Gastroesophageal sphincter (tissue), 3 donors: ENCODE data around the gene ZNF692.

Experiments
- CTCF ChIP-seq, 4 experiments: fragments of 200-600 bp in 2 of 4; fragments of 450-650 bp in 2 of 4; sonication (generic) in 1 of 4; IDR thresholded peaks; one replicate each; pipeline ENCODE4 v1.5.1; 2017 to 2019; ENCODE audit warnings: antibody characterized with exemption in 4 of 4, mild to moderate bottlenecking in 2 of 4, moderate library complexity in 2 of 4
- EP300 ChIP-seq: sonication (generic); formaldehyde crosslinking; IDR thresholded peaks from one replicate; pipeline ENCODE4 v1.6.1; 2017; ENCODE audit warnings: antibody characterized with exemption, mild to moderate bottlenecking
- POLR2A ChIP-seq, 2 donors: fragments of 450-650 bp; IDR thresholded peaks; one replicate each; pipeline ENCODE4 v1.6.1; 2017; ENCODE audit warnings: antibody characterized with exemption in 2 of 2, mild to moderate bottlenecking in 2 of 2, moderate library complexity in 1 of 2
- POLR2AphosphoS5 ChIP-seq: sonication (generic); formaldehyde crosslinking; IDR thresholded peaks from one replicate; pipeline ENCODE4 v1.6.1; 2017; ENCODE audit warnings: antibody characterized with exemption

GRCh38 chr1:248825136-248825535 lies 33.7 kb downstream of the ZNF692 start:
- TF ChIP-seq POLR2AphosphoS5 (no peak), EP300 (no peak), CTCF (IDR thresholded peaks at IDR 0.05) (no peak), POLR2A (IDR thresholded peaks at IDR 0.05) (no peak)
